ENCODE measurements around the gene PLCXD3. TPM values are rescaled to one million over a fixed set of nuclear protein-coding genes. Genes with fewer than 3 reads are reported as not detected.

PLCXD3 gene
- total RNA-seq, 1 donor from 2014 or later: 0.93 TPM

- Mint-ChIP-seq H3K27me3 (ENCODE audit: unreplicated experiment) (no peaks in the 10 kb centered on the region), H3K4me1 (ENCODE audit: low read depth, unreplicated experiment) (no peaks in the 10 kb centered on the region), H3K27ac (ENCODE audit: unreplicated experiment) (no peak overlapping the region), H3K9me3 (ENCODE audit: unreplicated experiment) (no peaks in the 10 kb centered on the region), H3K36me3 (ENCODE audit: unreplicated experiment) (no peaks in the 10 kb centered on the region), H3K4me3 (ENCODE audit: unreplicated experiment) (no peak overlapping the region)
- no peak for DNase-seq
- TF ChIP-seq, protein P1, sequence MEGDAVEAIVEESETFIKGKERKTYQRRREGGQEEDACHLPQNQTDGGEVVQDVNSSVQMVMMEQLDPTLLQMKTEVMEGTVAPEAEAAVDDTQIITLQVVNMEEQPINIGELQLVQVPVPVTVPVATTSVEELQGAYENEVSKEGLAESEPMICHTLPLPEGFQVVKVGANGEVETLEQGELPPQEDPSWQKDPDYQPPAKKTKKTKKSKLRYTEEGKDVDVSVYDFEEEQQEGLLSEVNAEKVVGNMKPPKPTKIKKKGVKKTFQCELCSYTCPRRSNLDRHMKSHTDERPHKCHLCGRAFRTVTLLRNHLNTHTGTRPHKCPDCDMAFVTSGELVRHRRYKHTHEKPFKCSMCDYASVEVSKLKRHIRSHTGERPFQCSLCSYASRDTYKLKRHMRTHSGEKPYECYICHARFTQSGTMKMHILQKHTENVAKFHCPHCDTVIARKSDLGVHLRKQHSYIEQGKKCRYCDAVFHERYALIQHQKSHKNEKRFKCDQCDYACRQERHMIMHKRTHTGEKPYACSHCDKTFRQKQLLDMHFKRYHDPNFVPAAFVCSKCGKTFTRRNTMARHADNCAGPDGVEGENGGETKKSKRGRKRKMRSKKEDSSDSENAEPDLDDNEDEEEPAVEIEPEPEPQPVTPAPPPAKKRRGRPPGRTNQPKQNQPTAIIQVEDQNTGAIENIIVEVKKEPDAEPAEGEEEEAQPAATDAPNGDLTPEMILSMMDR (IDR thresholded peaks at IDR 0.05; ENCODE audit: partially characterized antibody, unreplicated experiment): no peak
Observed at GRCh38 chr5:41414598-41414997, 95.8 kb downstream of the PLCXD3 start.

DNA sequence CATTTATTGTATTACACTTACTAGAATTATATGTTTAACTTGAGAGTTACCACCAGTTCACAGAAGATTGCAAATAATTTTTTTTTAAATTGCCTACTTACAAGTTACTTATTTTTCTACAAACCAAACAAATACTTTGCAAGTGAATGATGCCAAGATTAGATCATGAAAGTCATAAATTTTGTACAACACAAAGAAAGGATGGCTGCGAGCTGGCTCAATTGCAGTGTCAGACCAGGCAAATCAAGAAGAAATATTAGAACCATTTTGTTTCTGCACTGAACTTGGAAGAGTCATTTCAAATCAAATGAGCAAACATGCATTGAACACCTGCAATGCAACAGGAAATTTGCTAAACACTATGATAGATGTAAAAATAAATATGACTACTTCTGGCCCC, 97.3 kb downstream of the PLCXD3 start:
- H3K27ac Mint-ChIP-seq (ENCODE audit: unreplicated experiment): no peak overlapping the region
- DNase-seq: no peak
- TF ChIP-seq, protein P1 (IDR thresholded peaks at IDR 0.05; ENCODE audit: partially characterized antibody, unreplicated experiment): no peak
- no peaks in the 10 kb centered on the region for H3K27me3 Mint-ChIP-seq (ENCODE audit: unreplicated experiment)
- no peaks in the 10 kb centered on the region for H3K36me3 Mint-ChIP-seq (ENCODE audit: unreplicated experiment)
- no peak overlapping the region for H3K4me3 Mint-ChIP-seq (ENCODE audit: unreplicated experiment)
- no peaks in the 10 kb centered on the region for H3K9me3 Mint-ChIP-seq (ENCODE audit: unreplicated experiment)
- H3K4me1 Mint-ChIP-seq (ENCODE audit: low read depth, unreplicated experiment): no peaks in the 10 kb centered on the region

GRCh38 chr5:41412496-41412895, 97.9 kb downstream of the PLCXD3 start:
- H3K9me3 Mint-ChIP-seq (ENCODE audit: unreplicated experiment): no peaks in the 10 kb centered on the region
- TF ChIP-seq, protein P1 (IDR thresholded peaks at IDR 0.05; ENCODE audit: partially characterized antibody, unreplicated experiment): no peak
- no peak for DNase-seq
- H3K27ac Mint-ChIP-seq (ENCODE audit: unreplicated experiment): no peak overlapping the region
- H3K27me3 Mint-ChIP-seq (ENCODE audit: unreplicated experiment): no peaks in the 10 kb centered on the region
- no peaks in the 10 kb centered on the region for H3K36me3 Mint-ChIP-seq (ENCODE audit: unreplicated experiment)
- H3K4me3 Mint-ChIP-seq (ENCODE audit: unreplicated experiment): no peak overlapping the region
- no peaks in the 10 kb centered on the region for H3K4me1 Mint-ChIP-seq (ENCODE audit: low read depth, unreplicated experiment)

- no peaks in the 10 kb centered on the region for H3K36me3 Mint-ChIP-seq (ENCODE audit: unreplicated experiment)
- no peaks in the 10 kb centered on the region for H3K27me3 Mint-ChIP-seq (ENCODE audit: unreplicated experiment)
- no peaks in the 10 kb centered on the region for H3K4me1 Mint-ChIP-seq (ENCODE audit: low read depth, unreplicated experiment)
- H3K9me3 Mint-ChIP-seq (ENCODE audit: unreplicated experiment): no peaks in the 10 kb centered on the region
- DNase-seq: no peak
- no peak overlapping the region for H3K4me3 Mint-ChIP-seq (ENCODE audit: unreplicated experiment)
- TF ChIP-seq, protein P1 (IDR thresholded peaks at IDR 0.05; ENCODE audit: partially characterized antibody, unreplicated experiment): no peak
- H3K27ac Mint-ChIP-seq (ENCODE audit: unreplicated experiment): no peak overlapping the region
Observed at GRCh38 chr5:41410737-41411136, 99.7 kb downstream of the PLCXD3 start.

DNA sequence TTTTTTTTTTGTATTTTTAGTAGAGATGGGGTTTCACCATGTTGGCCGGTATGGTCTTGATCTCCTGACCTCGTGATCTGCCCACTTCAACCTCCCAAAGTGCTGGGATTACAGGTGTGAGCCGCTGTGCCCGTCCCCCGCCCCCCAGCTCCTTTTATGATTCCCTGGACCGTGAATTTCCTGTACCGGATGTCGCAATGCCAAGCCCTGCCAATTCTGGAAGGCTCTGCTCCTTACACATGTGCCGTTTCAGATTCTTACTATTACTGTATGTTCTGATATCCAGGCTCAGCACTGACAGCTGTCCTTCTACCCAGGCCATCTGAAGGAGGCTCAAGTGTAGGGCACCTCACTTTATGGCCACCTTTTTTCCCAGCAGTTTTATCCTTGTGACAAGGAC, 100.1 kb downstream of the PLCXD3 start:
- Mint-ChIP-seq H3K36me3 (ENCODE audit: unreplicated experiment) (no peaks in the 10 kb centered on the region), H3K27ac (ENCODE audit: unreplicated experiment) (no peak overlapping the region), H3K4me1 (ENCODE audit: low read depth, unreplicated experiment) (no peaks in the 10 kb centered on the region), H3K9me3 (ENCODE audit: unreplicated experiment) (no peaks in the 10 kb centered on the region), H3K4me3 (ENCODE audit: unreplicated experiment) (no peak overlapping the region), H3K27me3 (ENCODE audit: unreplicated experiment) (no peaks in the 10 kb centered on the region)
- TF ChIP-seq, protein P1 (IDR thresholded peaks at IDR 0.05; ENCODE audit: partially characterized antibody, unreplicated experiment): no peak
- no peak for DNase-seq

All from glutamatergic neuron (in vitro differentiated cells).